Endothelial cell (in vitro differentiated cells): ENCODE data around the gene EME1. TPM values are rescaled to one million over a fixed set of nuclear protein-coding genes. Genes with fewer than 3 reads are reported as not detected.

Experiments
- DNase-seq: peaks from one replicate; pipeline ENCODE4 v3.0.0; 2021; ENCODE audit warnings: low spot score
- H3K27ac Mint-ChIP-seq: one replicate; pipeline ENCODE4 v1.8.0; 2021; ENCODE audit warnings: mixed read lengths, inconsistent platforms; ENCODE audit not compliant: unreplicated experiment
- H3K27me3 Mint-ChIP-seq: one replicate; pipeline ENCODE4 v1.8.0; 2021; ENCODE audit warnings: mild to moderate bottlenecking, moderate library complexity, mixed read lengths, inconsistent platforms; ENCODE audit not compliant: unreplicated experiment
- H3K36me3 Mint-ChIP-seq: one replicate; pipeline ENCODE4 v1.8.0; 2021; ENCODE audit warnings: mild to moderate bottlenecking, low read depth, mixed read lengths, inconsistent platforms; ENCODE audit not compliant: unreplicated experiment
- H3K4me1 Mint-ChIP-seq: one replicate; pipeline ENCODE4 v1.8.0; 2021; ENCODE audit warnings: mild to moderate bottlenecking, mixed read lengths, inconsistent platforms; ENCODE audit not compliant: unreplicated experiment
- H3K4me3 Mint-ChIP-seq: one replicate; pipeline ENCODE4 v1.8.0; 2021; ENCODE audit warnings: mild to moderate bottlenecking, mixed read lengths, inconsistent platforms; ENCODE audit not compliant: unreplicated experiment
- H3K9me3 Mint-ChIP-seq: one replicate; pipeline ENCODE4 v1.8.0; 2021; ENCODE audit warnings: mixed read lengths, inconsistent platforms; ENCODE audit not compliant: unreplicated experiment
- CTCF ChIP-seq: fragments of 200-600 bp; sonication (generic); IDR thresholded peaks from one replicate; pipeline ENCODE4 v1.5.0; 2021; ENCODE audit warnings: antibody characterized with exemption; ENCODE audit not compliant: unreplicated experiment
- total RNA-seq: library from RNA; stranded (reverse); fragmentation: NEBNext Ultra II Directional; extraction: Animal tissue kit (Norgen Biotek cat#: 25700); gene quantifications from one replicate; pipeline ENCODE4 v1.2.1, GENCODE V29; 2021; ENCODE audit not compliant: unreplicated experiment

The EME1 gene
- total RNA-seq, 1 donor from 2014 or later: 6.1 TPM

GRCh38 chr17:50360486-50361115 is 12.4 kb upstream of the EME1 start:
- no peak for DNase-seq
- no peak overlapping the region for H3K4me3 Mint-ChIP-seq
- no peak for TF ChIP-seq CTCF
- no peak overlapping the region for H3K27ac Mint-ChIP-seq
- no peaks in the 10 kb centered on the region for H3K9me3 Mint-ChIP-seq
- H3K27me3 Mint-ChIP-seq: peaks cover 8% of the 10 kb centered on the region
- peaks cover 9% of the 10 kb centered on the region for H3K4me1 Mint-ChIP-seq
- peaks cover 6% of the 10 kb centered on the region for H3K36me3 Mint-ChIP-seq

DNA sequence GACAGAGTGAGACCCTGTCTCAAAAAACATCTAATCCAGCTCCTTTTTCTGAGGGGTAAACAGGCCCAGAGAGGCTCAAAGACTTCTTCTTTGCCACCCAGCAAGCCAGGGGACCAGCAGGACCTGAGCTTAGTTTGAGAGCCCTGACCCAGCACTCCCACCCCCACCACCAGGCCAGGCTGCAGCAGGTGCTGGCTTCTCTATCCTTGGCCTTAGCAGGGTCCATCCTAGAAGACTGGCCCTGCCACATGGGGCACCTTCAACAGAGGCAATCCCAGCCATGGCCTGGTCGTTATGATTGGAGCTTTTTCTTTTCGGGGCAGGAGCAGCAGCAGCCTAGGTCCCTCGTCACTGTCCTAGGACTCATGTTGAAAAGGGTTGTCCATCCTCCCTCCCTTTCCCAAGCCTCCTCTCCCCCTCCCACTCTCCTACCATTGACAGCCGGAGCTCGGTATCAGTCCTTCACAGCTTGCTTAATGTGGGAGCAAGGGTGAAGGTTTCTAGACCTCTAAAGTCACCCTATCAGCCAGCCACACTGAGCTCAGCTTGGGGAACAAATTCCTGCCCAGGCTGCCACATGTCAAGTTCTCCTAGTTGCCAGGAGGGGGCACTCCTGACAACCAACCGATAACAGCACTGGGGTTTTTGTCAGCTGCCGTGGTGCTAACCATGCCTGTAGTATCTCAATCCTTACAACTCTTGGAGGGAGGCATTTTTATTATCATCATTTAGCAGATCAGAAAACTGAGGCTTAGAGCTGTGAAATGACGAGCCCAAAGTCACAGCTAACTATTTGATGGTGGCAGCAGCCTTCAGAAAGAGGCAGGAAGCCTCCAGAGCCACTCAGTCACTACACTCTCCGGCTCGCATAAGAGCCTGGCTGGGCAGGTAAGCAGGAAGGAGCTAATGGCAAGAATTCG is 11.2 kb upstream of the EME1 start:
- Mint-ChIP-seq H3K4me1 (peaks cover 9% of the 10 kb centered on the region), H3K27ac (no peak overlapping the region), H3K4me3 (no peak overlapping the region), H3K27me3 (peaks cover 8% of the 10 kb centered on the region), H3K36me3 (peaks cover 6% of the 10 kb centered on the region), H3K9me3 (no peaks in the 10 kb centered on the region)
- peak; percentile 61 for DNase-seq
- peak; percentile 75 for TF ChIP-seq CTCF

DNA sequence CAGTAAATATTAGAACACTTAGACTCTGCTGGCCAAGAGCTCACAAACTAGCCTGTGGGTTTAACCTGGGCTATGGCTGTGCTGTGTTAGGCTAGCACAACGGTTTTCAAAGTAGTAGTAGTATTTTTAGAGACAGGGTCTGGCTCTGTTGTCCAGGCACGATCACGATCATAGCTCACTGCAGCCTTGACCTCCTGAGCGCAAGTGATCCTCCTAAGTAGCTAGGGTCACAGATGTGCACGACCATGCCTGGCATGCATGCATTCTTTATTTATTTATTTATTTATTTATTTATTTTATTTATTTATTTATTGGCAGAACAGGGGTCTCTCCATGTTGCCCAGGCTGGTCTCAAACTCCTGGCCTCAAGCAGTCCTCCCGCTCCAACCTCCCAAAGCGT is 10.4 kb upstream of the EME1 start:
- Mint-ChIP-seq H3K9me3 (no peaks in the 10 kb centered on the region), H3K27me3 (peaks cover 7% of the 10 kb centered on the region), H3K4me1 (peaks cover 9% of the 10 kb centered on the region), H3K27ac (no peak overlapping the region), H3K36me3 (peaks cover 6% of the 10 kb centered on the region), H3K4me3 (no peak overlapping the region)
- TF ChIP-seq CTCF: no peak
- no peak for DNase-seq

DNA sequence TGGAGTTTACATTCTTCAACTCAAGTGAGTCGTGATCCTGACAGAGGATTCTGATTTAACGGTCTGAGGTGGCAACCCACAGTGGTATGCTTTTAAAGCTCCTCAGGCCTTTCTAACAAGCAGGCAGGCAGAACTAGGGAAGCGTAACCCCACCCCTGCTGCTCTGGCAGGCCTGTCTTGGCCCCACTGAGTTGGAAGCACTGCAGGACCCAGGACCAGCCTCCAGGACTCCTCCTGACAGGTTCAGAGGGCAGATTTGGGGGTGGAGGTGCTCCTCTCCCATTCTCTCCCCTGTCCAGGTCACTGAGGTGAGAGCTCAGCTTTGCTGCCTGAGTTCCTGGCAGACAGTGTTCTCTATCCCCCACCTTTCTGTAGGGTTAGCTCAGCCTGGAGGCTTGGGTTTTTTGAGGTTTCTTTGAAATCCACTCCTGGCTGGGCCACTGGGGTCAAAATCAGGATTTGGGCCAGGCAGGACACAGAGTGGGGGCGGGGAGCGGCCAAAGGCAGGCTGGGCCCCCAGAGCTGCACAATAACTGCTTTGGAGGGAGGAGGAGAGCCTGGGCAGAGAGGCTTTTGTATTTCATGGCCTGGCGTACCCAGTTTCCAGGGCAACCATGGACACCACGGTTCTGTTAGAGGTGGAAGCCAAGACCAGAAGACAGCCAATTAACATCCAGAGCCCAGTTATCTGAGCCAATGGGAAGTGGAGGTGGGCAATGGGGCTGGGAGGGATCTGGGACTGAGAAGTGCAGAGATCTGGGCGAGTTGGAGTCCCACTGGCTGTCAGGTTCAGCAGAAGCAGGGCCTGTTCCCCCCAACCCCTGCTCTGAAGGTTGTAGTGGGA is 9.6 kb upstream of the EME1 start:
- Mint-ChIP-seq H3K27ac (peak overlapping the region; percentile 15), H3K27me3 (peaks cover 4% of the 10 kb centered on the region), H3K4me3 (no peak overlapping the region), H3K4me1 (peaks cover 9% of the 10 kb centered on the region), H3K36me3 (peaks cover 10% of the 10 kb centered on the region), H3K9me3 (no peaks in the 10 kb centered on the region)
- no peak for TF ChIP-seq CTCF
- peak; percentile 60 for DNase-seq
